Glomerular visceral epithelial cell (primary cell): ENCODE data around the gene LYAR.

Source experiments
- DNase-seq: peaks from one replicate; pipeline ENCODE4 v3.0.0-alpha.2; 2016; ENCODE audit errors: extremely low spot score

Gene LYAR

DNA sequence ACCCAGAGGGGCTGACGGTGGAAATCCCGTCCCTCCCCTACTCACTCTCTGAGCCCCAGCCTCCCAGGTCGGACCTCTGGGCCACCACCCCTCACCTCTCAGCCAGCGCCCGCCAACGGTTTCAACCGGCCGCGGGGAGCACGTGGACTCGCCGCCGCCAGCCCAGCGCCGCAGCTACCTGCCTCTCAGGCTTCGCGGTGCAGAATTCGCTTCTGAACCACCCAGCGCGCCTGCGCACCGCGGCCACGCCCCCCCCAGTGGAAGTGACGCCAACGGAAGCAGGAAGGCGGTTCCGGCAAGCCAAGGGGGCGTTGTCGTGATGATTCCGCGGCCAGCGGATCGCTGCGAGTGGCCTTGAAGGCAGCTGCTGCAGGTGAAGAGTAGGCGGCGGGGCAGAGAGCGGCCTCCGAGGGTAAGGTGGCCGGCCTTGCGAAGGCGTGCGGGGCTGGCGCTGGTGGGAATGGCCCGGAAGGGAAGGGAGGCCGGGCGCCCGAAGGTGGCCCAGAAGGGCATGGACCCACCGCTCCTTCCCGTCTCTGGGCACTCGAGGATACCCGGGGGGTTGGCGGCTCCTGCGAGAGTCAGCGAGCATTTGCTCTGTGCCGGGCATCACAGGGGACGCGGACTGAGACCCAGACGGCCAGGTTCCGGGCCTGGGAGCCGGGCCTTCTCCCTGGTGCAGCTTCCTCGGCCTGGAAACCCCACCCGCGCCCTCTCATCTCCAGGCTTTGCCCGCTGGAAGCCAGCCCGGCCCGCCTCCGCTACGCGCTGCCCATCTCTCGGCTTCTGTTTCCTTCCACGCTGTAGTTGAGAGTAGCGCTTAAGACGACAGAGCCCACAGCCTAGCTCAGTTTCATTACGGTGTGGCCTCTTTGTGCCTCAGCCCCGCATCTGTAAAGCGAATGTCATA lies at the start of gene LYAR, which contains the start of gene ZBTB49:
TSS of gene LYAR (minus strand) at position 214 of the 910 bp plus-strand sequence. CDS start 6,412 bp downstream, outside the sequence.
TSS of gene ZBTB49 (plus strand) at position 311 of the 910 bp plus-strand sequence. CDS start 9,695 bp downstream, outside the sequence.
- peak; percentile 92 for DNase-seq

DNA sequence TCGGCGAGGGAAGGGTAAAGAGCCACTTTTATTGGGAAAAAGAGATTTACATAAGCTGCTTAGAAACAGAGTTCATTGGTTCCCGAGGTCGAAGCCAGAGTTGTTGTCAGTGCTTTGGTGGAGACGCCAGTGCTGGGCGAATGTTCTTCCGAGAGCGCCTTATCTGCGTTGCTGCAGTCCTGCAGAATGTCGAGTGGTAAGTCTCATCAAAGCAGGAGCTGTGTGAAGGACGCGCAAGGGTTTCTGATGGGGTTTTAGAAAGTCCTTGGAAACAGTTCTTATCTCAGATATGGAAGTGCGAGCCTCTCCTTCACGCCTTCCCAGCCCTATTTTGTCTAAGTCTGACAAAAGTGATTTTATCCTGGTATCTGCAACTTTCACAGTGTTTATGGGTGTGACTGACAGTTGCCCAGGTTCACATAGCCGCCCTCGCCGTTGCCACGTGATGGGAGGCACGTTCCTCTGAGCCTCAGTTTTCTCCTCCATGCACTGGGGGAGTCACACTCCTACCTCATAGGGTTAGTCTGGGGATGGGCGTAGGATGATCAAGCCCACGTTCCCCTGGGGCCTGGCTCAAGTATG lies 49.6 kb upstream of the LYAR start:
- no peak for DNase-seq

GRCh38 chr4:4338210-4339001 lies 48.5 kb upstream of the LYAR start:
- no peak for DNase-seq

DNA sequence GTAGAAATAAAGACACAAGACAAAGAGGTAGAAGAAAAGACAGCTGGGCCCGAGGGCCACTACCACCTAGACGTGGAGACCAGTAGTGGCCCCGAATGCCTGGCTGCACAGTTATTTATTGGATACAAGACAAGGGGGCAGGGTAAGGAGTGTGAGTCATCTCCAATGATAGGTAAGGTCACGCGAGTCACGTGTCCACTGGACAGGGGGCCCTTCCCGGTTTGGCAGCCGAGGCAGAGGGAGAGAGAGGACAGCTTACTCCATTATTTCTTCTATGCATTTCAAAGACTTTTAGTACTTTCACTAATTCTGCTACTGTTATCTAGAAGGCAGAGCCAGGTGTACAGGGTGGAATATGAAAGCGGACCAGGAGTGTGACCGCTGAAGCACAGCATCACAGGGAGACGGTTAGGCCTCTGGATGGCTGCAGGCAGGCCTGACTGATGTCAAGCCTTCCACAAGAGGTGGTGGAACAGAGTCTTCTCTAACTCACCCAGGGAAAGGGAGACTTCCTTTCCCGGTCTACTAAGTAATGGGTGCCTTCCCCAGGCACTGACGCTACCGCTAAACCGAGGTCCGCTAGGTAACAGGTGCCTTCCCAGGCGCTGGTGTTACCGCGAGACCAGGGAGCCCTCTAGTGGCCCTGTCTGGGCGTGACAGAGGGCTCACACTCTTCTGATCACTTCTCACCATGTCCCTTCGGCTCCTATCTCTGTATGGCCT lies 45.0 kb upstream of the LYAR start:
- peak; percentile 70 for DNase-seq

DNA sequence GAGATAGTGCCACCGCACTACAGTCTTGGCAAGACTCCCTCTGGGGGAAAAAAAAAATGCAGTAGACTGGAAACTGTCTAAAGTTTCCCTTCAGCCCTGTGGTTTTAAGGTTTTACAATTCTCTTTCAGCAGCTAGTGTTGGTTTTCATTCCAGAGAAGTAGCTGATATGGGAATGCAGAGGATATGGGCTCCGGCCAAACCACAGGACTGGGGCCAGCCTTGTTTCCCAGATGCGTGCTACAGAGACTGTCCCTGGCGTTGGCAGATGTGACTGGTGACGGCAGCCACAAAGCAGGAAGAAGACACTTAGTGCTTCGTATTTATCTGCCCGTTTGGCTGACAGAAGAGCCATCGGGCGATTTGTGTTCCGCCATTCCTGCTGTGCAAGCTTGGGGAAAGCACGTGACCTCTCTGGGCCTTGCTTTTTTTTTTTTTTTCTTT lies 43.3 kb upstream of the LYAR start:
- peak; percentile 92 for DNase-seq

GRCh38 chr4:4332529-4332928 lies 42.6 kb upstream of the LYAR start:
- DNase-seq = peak; percentile 31

GRCh38 chr4:4330794-4331193 lies 40.8 kb upstream of the LYAR start:
- no peak for DNase-seq

DNA sequence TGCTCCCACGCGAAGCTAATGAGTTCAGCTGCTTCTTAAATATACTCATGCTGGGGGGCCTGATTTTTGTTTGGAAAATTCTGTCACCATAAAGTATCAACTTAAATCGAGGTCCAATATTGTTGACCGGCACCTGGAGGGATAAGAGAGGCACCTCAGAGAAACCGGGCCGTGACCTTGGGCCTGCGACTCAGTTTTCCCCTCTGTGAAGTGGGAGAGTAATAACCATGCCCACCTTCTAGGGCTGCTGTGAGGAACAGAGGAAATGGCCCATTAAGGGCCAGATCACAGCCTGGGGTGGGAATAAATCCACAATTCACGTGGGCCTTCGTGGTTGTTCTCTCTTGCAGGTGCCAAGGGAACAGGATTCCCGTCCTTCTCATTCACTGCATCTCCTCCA lies 39.5 kb upstream of the LYAR start:
- DNase-seq = no peak

- no peak for DNase-seq
These were observed 38.9 kb upstream of the LYAR start for GRCh38 chr4:4328840-4329239.

DNA sequence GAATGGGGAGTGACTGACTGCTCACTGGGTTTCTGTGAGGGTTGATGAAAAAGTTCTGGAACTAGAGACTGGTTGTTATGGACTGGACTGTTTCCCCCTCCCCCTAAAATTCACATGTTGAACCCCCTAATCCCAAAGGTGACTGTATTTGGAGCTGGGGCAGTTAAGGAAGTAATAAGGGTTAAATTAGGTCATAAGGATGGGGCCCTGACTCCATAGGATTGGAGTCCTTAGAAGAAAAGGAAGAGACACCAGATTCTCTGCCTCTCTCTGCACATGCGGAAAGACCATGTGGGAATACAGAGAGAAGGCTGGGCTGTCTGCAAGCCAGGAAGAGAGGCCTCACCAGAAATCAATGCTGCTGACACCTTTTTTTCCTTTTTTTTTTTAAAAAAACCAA lies 38.3 kb upstream of the LYAR start:
- no peak for DNase-seq

GRCh38 chr4:4327652-4328121 lies 37.7 kb upstream of the LYAR start:
- no peak for DNase-seq

DNA sequence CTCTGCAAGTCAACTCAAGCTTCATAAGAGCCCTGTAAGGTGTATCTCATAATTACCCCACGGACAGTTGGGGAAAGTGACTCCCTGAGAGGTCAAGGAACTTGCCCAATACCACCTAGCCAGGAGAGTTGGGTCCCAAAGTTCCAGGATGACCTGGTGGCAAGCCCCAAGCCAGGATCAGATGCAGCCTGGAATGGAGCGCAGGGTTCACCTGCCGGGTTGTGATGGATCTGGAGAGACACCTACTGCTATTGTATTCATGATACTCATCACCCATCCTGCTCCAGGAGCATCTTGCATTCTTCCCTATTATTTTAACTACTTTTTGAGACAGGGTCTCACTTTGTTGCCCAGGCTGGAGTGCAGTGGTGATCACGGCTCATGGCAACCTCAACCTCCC lies 36.2 kb upstream of the LYAR start:
- DNase-seq = no peak

DNA sequence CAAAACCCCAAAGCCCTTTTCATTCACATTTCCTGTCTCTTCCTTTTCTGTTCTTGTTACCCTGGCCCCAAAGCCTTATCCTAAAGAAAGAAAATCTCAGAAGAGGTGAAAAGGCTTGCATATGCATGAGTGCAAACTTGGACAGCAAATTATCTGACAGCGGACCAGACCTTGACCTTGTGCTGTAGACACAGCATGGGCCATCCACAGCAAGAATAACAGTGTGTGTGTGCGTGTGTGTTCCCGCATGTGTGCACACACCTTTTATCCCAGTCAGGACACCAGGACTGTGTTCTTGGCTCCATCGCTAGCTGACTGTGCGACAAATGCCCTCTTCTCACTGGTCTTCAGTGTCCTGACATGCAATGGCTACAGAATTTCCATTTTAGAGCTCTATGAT lies 35.4 kb upstream of the LYAR start:
- no peak for DNase-seq

GRCh38 chr4:4323705-4324534 lies 34.0 kb upstream of the LYAR start:
- DNase-seq = no peak

DNA sequence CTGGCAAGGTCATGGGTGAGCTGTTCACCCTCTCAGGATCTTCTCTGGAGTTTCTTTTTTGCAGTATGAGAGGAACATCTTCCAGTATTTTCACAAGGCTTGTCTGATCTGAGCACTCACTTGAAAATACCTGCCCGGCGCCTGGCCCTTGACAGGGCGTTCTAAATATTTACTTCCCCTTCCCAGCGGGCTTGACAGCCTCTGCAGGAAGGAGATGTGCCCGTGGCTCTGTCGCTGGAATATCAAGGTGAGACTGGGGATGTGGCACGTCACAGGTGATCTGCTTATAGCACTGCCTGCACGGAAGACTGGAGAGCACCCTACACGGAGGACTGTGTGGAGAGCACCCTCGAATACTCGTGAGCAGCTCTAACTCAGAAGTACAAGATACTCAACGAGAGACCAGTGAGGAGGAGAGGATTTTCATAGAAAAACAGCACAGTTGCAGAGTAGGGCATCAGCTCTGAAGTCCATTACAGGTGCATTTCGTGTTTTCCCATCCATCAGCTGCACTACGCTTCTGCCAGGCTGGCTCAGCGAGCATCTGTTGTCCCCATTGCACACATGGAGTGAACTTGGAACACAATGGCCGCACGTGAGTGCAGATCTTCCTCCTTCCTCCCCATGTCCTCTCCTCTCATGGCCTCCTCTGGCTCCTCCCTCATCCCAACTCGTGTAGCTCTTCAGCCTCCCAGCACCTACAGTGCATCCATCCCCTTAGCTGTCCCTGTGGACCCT lies 32.2 kb upstream of the LYAR start:
- no peak for DNase-seq

DNA sequence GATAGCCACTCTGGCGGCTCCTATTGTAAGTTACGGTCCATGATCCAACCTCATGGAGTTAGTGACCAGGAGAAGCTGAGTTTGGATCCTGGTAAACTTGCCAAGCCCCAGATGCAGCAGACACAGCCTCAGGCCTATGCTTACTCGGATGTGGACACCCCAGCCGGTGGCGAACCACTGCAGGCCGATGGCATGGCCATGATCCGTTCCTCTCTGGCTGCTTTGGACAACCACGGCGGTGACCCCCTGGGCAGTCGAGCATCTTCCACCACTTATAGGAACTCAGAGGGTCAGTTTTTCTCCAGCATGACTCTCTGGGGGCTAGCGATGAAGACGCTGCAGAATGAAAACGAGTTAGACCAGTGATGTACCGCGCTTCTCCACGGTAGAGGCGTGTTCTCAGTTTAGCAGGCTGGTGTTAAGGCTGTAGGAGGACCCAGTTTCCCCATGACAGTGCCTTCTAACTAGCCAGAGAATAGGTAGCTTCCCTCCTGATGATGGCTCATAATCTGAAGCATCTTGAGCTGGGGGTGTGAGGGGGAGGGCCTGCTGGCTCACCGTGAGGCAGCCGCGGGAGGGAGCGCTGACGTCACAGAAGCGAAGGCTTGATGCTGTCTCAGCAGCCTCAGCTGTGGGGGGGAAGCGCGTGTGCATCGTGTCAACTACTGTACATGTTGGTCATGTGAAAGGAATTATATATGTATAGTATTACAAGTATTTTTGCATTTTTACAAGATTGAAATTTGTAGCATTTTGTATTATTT lies 31.2 kb upstream of the LYAR start:
- no peak for DNase-seq

DNA sequence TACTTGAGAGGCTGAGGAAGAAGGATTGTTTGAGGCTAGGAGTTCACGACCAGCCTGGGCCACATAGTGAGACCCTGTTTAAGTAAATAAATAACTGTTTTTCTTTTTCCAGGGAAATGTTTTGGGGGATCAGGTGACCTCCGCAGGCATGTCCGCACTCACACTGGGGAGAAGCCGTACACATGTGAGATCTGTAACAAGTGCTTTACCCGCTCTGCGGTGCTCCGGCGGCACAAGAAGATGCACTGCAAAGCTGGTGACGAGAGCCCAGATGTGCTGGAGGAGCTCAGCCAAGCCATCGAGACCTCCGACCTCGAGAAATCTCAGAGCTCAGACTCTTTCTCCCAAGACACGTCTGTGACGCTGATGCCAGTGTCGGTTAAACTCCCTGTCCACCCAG lies 30.6 kb upstream of the LYAR start:
- DNase-seq = no peak

GRCh38 chr4:4317496-4318232 lies 27.7 kb upstream of the LYAR start:
- DNase-seq = no peak

- no peak for DNase-seq
These were observed 26.2 kb upstream of the LYAR start for GRCh38 chr4:4316150-4316495.
